Pancreas (tissue), 10 donors: Measurements from ENCODE around the gene FIBCD1. TPM values are rescaled to one million over a fixed set of nuclear protein-coding genes. Genes with fewer than 3 reads are reported as not detected.

ENCODE experiments used
- ATAC-seq, 4 donors: fragments of 200-7000 bp; cut with Tn5 transposase; one replicate each; pipeline versions ENCODE4 v1.8.0 to v1.9.1; 2020; ENCODE audit warnings: mild to moderate bottlenecking in 4 of 4, moderate library complexity in 4 of 4
- DNase-seq, 6 donors: peaks; one replicate each; pipeline ENCODE4 v3.0.0-alpha.2; 2020
- FAIRE-seq: peaks from 2 replicates; lab custom pipeline; 2012; peaks lifted over from hg19 to GRCh38; lab: Jason Lieb, UNC
- H3K27ac ChIP-seq, 4 donors: fragments of 200-600 bp; sonication (generic); 1 replicate in 3 of 4; 2 replicates in 1 of 4; pipeline versions ENCODE4 v1.5.0 to v1.8.0; 2020
- H3K27me3 ChIP-seq, 4 donors: fragments of 200-600 bp; one replicate each; pipeline ENCODE4 v1.8.0; 2021
- H3K36me3 ChIP-seq, 3 donors: fragments of 200-600 bp; sonication (generic) in 1 of 3; one replicate each; pipeline versions ENCODE4 v1.5.0 to v1.8.0; 2020 to 2021
- H3K4me1 ChIP-seq, 3 donors: fragments of 200-600 bp; one replicate each; pipeline ENCODE4 v1.8.0; 2021
- H3K4me3 ChIP-seq, 4 donors: fragments of 200-600 bp; sonication (generic) in 2 of 4; one replicate each; pipeline versions ENCODE4 v1.5.0 to v1.8.0; 2020 to 2021
- H3K9me3 ChIP-seq, 4 donors: fragments of 200-600 bp; one replicate each; pipeline ENCODE4 v1.8.0; 2021
- CTCF ChIP-seq, 4 donors: fragments of 200-600 bp; sonication (generic) in 3 of 4; IDR thresholded peaks; one replicate each; pipeline versions ENCODE4 v1.5.0 to v1.8.0; 2021; ENCODE audit warnings: antibody characterized with exemption in 4 of 4
- WGBS, 2 donors: extraction: QIAGEN DNeasy Blood & Tissue Kit; methylation state at CpG; one replicate each; pipeline ENCODE4 v1.1.7; 2013; 5-methylcytosine and 5-hydroxymethylcytosine counted together
- intact Hi-C, 3 donors: fragments of 100-400 bp; cut with DNase I; formaldehyde crosslinking; loops; one replicate each; pipeline versions ENCODE4 v1.11.1 to v1.14.2; 2022
- polyA plus RNA-seq, 2 donors: library from polyadenylated mRNA; stranded (reverse); fragments of 200-250 nt; gene quantifications; one replicate each; pipeline ENCODE4 v1.2.3, GENCODE V29; 2013
- total RNA-seq, 6 donors: library from RNA; stranded (reverse); fragmentation: NEBNext Ultra II Directional in 4 of 6; extraction: Animal tissue kit (Norgen Biotek cat#: 25700) in 4 of 6; gene quantifications; one replicate each; pipeline versions ENCODE4 v1.2.1 to v1.2.4, GENCODE V29; 2021 to 2023
- donor health status: healthy with polysubstance abuse.
- donor health status: DM: no; HTN: no; CAD: no; lungs with moderate emphysema.
- donor health status: DM: no; HTN: no; CAD: no.
- donor health status: control.
- donor health status: control.
- donor health status: Bipolar disorder and iron deficiency.
- donor health status: DM: yes; HTN: yes; CAD: no.
- donor health status: DM: no; HTN: no; CAD: no.
- donor health status: DM: no; HTN: no; CAD: no.
- donor health status: DM: yes; HTN: yes; CAD: no.

Gene FIBCD1
- total and polyA plus RNA-seq, 8 donors, result 0.47 TPM; not detected in 7

DNA sequence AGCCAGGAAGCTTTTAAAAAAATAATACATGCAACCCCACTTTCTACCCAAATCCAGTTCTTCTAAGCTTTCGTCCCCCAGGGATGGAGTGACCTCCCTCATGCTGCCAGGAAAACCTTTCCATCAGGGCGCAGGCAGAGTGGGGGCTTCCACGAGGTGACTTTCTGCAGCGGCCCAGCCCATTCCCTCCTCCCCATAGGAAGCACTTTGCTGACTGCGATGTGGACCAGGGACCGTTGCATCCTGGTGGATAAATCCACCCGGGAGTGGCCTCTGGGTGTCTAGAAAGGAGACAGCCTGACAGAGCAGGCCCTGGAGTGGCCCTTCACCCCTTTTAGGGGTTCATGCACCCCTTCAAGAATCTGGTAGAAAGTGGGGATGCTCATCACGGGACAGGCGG is 44.0 kb downstream of the FIBCD1 start:
- ATAC-seq (no peak), FAIRE-seq (no peak), DNase-seq (peak in 1 of 6 donors; percentile 24)
- Histone ChIP-seq H3K9me3 (no peaks in the 10 kb centered on the region), H3K36me3 (peaks cover 0 to 14% (median 0%) of the 10 kb centered on the region in 3 donors), H3K4me1 (no peaks in the 10 kb centered on the region), H3K4me3 (no peak overlapping the region), H3K27me3 (no peaks in the 10 kb centered on the region), H3K27ac (no peak overlapping the region)
- intact Hi-C loops, result no loop called here
- no peak for TF ChIP-seq CTCF (IDR thresholded peaks at IDR 0.05)
- 64 to 79% methylated on average over 9 of the region's 9 CpGs for WGBS, 2 donors

DNA sequence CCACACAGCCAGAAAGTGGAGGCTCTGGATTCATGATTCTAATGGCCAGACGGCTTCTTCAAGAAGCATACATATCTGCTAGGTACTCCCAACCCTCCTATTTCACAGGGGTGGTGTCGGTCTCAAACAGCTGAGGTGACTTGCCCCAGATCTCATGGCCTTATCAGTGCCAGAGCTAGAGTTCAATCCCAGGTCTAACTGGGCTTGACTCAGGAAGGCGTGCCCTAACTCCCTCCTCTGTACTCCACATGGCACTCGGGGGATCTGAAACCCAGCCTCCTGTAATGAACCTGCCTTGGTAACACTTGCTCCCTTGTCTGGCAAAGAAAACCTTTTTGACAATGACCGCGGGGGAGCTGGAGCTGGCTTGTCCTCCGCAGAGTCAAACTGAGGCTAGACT is 44.5 kb downstream of the FIBCD1 start:
- ATAC-seq (peak in 2 of 4 donors; percentile 24 to 28), FAIRE-seq (no peak)

GRCh38 chr9:130893341-130894101 is 45.5 kb downstream of the FIBCD1 start:
- no peak overlapping the region for H3K4me3 ChIP-seq
- FAIRE-seq (no peak), DNase-seq (peak in 2 of 6 donors; percentile 38 to 57), ATAC-seq (peak in 3 of 4 donors; percentile 21 to 66 (median 57))
- H3K9me3 ChIP-seq, result no peaks in the 10 kb centered on the region
- no peak for TF ChIP-seq CTCF (IDR thresholded peaks at IDR 0.05)
- no peaks in the 10 kb centered on the region for H3K4me1 ChIP-seq
- intact Hi-C loops, result no loop called here
- no peaks in the 10 kb centered on the region for H3K27me3 ChIP-seq
- H3K36me3 ChIP-seq, result peaks cover 0 to 18% (median 5%) of the 10 kb centered on the region in 3 donors
- no peak overlapping the region for H3K27ac ChIP-seq
- WGBS, 2 donors, result 86 to 88% methylated on average over 31 to 34 of the region's 34 CpGs

More for the DNA sequence above, 44.5 kb downstream of the FIBCD1 start:
- intact Hi-C loops, result no loop called here
- DNase-seq, result peak in 1 of 6 donors; percentile 18
- WGBS, 2 donors, result 61 to 62% methylated on average over 7 of the region's 7 CpGs
- Histone ChIP-seq H3K27me3 (no peaks in the 10 kb centered on the region), H3K27ac (no peak overlapping the region), H3K4me3 (no peak overlapping the region), H3K36me3 (peaks cover 0 to 18% (median 0%) of the 10 kb centered on the region in 3 donors), H3K4me1 (no peaks in the 10 kb centered on the region), H3K9me3 (no peaks in the 10 kb centered on the region)
- no peak for TF ChIP-seq CTCF (IDR thresholded peaks at IDR 0.05)

DNA sequence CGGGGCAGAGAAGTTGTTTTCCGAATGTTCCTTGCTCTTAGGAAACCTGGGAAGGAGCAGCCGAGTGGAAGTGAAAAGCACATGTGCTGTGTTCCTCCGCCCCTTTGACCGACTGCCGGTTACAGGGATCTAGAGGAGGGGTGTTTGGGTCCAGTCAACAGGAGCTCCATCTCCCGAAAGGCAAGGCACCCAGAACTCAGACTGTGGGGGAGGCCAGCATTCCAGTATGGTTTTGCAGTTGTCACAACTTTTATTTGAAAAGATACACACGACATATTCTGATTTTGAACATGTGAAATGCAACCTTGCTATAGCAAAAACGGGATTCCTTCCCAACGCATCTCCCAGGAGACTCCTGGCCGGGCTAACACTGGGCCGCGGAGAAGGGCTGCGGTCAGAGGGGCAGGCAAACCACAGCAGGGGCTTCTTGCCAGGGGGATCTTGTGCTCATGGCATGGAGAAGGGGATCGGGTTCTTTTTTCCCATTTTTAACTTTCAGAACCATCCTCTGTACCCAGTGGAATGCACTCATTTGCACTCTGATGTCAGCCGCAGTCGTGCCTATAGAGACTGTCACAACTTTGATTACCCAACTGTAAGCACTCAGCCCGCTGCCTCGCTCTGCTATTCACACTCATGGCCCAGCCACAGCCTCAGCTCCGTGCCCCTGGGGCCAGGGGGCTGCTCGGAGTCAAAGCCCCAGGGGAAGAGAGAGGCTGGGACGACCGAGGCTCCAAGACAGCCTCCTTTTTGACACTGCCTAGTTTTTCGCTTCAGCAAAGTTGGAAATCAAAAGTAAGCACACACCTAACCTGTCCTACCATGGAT is 46.4 kb downstream of the FIBCD1 start:
- Histone ChIP-seq H3K9me3 (no peaks in the 10 kb centered on the region), H3K27me3 (no peaks in the 10 kb centered on the region), H3K4me3 (no peak overlapping the region), H3K27ac (no peak overlapping the region), H3K36me3 (peaks cover 0 to 18% (median 7%) of the 10 kb centered on the region in 3 donors), H3K4me1 (no peaks in the 10 kb centered on the region)
- no peak for TF ChIP-seq CTCF (IDR thresholded peaks at IDR 0.05)
- no peak for ATAC-seq
- DNase-seq, result no peak
- intact Hi-C loops, result no loop called here
- FAIRE-seq, result no peak
- WGBS, 2 donors, result 90 to 93% methylated on average over 24 of the region's 24 CpGs
